Neural progenitor cell (in vitro differentiated cells): Measurements from ENCODE around the gene SLC19A3.

Experiments used
- CTCF ChIP-seq: fragments of 200-600 bp; sonication (generic); IDR thresholded peaks from 2 replicates; pipeline ENCODE4 v1.5.1; 2017; ENCODE audit warnings: antibody characterized with exemption, mild to moderate bottlenecking
- EZH2 ChIP-seq: fragments of 200-600 bp; sonication (generic); IDR thresholded peaks from 2 replicates; pipeline ENCODE4 v1.6.1; 2017; ENCODE audit warnings: antibody characterized with exemption, mild to moderate bottlenecking, moderate library complexity

DNA sequence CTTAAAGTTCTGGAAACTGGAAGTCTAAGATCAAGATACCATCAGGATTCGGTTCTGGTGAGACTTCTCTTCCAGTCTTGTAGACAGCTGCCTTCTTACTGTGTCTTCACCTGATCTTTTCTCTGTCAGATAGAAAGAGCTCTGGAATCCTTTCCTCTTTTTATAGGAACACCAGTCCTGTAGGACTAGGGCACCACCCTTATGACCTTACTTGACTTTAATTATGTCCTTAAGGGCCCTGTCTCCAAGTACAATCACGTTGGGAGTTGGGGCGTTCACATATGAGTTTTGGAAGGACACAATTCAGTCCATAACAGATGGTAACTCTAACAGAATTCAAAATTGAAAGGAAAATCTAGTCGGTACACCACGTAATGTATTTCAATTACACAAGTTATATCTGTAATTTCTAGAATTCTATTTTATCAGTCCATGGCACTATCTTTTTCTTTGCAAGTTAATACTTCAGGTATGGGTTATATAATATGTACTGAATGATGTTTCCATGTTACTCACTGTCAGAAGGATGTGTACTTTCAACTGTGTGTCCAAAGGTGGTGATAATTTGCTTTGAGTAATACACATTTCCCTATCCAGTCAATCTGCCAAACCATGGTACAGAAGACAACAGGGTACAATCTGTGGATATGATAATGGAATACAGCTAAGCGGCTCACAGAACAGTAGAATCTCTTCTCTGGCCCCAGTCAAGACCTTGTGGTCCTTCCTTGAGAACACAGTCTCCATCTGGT is 52.5 kb downstream of the SLC19A3 start:
- TF ChIP-seq CTCF = no peak
- no peak for TF ChIP-seq EZH2
